ENCODE measurements around the gene ACTL10. TPM values are rescaled to one million over a fixed set of nuclear protein-coding genes. Genes with fewer than 3 reads are reported as not detected.
A peak's percentile ranks its signal among the peaks of the same experiment; 100 is the strongest.

ACTL10 gene
- polyA plus RNA-seq, 1 donor, result 0.32 TPM

DNA sequence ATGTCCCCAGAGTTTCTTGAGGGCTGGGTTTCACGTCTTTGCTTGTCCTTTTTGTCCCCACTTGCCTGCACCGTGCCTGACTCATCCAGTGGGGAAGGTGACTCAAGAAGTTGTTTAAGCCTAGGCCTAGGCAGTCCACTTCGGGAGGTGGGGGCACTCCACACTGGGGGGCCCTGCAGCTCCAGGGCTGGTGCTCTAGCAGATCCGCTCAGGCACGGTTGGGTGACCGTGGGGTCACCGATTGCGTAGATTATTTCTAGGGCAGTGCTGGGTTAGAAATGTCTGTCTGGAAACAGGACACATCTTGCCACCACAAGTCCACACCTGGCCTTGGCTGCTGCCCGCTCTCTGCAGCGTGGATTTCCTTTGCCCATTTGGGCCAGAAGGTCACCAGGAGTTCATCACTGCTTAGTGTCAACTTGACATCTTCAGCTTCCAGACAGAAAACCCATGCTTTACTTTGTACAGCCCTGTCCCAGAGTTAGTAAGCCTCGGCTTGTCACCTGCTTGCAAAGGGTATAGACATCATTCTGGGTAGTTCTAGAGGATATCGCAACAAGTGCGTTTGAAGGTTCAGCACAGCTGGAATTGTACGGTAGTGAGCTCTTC is 18.2 kb upstream of the ACTL10 start:
- DNase-seq, result no peak

DNA sequence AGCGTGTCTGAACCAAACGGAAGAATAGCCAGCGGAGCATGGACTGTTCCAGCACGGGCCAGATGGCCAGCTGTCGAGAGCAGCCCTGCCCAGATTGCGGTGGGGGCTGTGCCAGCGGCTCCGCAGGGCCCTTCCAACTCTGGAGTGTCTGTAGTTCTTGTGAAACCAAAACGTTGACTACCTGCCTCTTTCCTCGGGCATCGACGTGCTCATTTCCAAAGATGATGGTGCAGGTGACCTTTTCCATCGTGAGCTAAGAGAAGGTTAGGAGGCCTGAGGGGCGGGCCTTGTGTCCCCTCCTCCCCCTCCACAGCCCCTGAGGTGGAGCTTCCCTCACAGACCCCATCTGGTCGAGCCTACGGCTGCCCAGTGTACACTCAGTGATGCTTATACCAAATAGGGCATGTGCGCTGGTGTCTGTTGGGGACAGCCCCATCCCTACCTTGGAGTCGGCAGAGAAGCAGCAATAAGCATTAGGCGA is 17.5 kb upstream of the ACTL10 start:
- no peak for DNase-seq

DNA sequence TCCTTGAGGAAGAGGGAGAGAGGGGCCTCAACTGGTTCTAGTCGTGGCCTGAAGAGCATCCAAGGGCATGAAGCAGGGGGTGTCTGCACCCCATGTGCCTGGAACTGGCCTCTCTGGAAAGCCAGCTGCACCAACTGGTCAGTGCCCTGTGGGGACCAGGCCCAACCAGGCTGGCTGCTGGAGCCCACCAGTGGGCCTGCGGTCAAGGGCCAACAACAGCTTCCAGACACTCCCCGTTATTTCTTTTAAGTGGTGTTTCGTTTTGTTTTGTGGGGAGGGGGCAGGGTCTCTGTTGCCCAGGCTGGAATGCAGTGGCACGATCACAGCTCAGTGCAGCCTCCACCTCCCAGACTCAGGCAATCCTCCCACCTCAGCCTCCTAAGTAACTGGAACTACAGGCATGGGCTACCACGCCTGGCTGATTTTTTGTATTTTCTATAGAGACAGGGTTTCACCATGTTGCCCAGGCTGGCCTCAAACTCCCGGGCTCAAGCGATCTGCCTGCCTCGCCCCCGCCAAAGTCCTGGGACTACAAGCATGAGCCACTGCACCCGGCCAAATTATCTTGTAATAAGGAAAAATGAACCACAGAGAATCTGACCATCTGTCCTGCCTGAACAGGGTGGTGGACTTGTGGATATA is 16.5 kb upstream of the ACTL10 start:
- DNase-seq, result no peak

DNA sequence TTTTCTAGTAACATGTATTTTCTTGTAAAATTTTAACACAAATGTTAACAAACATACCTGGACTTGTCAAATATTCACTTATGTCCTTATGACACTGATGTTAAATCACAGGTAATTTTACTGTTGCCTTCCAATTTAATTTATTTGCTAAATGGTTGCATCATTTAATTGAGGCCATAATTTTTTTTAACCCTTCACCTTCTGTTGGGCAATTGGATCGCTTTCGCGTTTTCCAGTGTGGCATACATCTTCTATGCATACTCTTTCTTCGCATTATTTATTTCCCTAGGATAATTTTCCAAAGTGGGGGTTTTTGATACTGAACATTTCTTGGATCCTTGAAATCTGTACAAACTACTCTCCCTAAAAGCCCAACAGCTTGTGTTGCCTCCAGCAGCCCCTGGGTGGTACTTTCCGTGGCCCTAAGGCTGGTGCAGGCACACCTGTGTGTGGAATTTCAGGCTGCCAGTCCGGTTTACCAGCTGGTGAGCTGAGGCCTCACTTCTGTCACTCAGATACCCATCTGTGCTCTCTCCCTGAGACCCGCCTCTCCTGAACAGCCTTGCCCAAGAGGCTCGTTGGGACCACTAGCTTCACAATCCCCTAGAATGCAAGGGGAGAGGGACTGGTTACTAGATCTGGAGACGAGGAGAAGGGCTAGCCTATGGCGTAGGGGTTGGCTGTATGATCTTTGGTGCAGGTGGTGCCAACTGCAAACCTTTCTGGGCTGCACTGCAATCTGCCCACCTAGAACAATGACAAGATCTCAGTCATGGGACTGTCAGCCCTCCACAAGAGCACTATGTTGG is 15.8 kb upstream of the ACTL10 start:
- no peak for DNase-seq

DNA sequence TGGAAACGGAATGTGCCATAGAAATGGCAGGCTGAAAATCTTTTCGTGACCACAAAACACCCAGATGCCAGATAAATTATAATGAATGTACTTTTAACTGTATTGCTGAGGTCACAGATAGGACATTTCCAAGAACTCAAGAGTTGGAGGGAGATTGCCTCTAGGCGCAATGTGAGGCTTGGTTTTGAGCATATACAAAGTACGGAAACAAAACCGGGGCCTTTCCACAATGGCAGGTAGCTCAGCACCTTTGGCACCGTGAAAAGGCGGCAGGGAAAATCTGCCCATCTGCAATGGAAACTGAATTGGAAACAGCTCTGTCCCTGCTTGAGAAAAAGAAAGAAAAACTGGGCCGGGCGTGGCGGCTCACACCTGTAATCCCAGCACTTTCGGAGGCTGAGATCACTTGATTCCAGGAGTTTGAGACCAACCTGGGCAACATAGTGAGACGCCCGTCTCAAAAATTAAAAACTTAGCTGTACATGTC is 15.1 kb upstream of the ACTL10 start:
- DNase-seq, result no peak

DNA sequence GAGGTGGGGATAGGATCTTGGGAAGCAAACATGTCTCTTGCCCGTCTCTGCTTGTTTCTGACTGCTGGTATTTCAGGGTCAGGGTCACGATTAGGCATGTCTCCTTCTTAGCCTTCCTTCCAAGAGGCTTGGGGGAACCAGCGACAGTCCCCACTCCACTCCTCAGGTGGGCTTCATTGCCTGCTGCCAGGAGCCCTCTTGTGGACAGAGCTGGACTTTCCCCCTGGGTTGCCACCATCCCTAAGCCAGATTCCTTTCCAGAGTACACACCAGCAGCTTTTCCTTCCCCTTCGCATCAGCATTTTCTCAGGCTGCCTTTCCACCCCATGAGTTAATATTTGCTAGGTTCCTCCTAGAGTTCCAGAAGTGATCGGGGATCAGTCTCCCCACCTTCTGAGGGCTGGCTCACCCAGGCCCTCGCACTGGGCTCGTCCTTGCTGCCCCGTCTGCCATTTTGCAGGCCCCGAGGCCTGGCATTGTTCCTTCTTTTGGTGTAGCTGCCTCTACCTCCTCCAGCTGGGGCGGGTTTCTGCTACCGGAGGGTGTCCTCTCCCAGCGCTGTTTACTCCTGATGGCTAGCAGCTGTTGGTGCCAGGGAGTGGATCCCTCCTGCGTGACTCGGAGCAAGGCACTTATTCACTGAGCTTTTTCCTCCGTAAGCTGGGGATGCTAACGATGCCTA is 13.4 kb upstream of the ACTL10 start:
- peak; percentile 74 for DNase-seq

DNA sequence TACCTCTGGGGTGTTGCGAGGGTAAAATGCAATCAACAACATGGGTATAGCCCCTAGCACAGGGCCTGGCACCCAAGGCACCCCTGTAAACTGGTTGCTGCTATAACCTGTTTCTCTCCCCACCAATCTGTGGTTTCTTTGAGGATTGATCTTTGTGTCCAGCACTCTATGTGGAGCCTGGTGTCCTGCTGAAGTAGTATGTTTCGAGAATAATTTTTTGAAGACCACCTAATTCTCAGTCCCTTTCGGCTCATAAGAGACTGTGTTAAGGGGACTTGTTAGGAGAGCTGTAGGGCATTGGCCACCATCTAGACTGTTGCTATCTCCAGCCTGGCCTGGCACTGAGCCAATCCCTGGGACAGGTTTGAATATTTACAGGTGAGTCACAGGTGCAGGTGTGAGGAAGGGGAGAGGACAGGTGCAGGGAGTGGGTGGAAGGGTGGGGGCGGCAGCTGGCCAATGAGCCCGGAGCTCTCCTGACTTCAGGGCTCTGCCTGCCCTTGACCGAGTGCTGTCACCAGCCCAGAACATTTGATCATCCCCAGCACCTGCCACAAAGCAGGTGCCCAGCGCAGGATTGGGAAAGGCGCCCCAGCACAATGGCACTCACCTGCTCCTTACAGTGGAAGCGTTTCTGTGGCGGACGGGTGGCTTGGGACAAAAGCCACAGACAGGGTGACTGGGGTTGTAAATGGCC is 12.7 kb upstream of the ACTL10 start:
- DNase-seq, result no peak

DNA sequence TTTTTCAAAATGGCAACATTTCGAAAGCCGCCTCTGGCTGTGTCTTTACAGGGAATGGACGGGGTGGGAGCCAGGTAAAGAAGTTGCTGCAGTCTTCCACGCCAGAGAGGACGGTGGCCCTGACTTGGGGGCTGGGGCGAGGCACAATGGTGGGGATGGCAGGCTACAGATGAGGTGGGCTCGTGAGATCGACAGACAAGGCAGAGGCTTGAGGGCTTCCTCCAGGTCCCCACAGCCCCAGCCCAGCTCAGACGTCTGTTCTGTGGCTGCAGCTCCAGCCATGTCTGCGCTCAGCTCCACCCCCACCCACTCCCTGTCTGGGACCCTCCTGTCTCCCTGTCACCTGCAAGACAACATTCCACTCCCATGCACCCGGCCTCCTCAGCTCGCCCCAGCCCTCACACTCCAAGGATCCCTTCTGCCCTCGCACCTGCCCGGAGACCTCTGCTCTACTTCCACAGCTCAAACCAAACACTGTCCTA is 12.0 kb upstream of the ACTL10 start:
- no peak for DNase-seq

DNA sequence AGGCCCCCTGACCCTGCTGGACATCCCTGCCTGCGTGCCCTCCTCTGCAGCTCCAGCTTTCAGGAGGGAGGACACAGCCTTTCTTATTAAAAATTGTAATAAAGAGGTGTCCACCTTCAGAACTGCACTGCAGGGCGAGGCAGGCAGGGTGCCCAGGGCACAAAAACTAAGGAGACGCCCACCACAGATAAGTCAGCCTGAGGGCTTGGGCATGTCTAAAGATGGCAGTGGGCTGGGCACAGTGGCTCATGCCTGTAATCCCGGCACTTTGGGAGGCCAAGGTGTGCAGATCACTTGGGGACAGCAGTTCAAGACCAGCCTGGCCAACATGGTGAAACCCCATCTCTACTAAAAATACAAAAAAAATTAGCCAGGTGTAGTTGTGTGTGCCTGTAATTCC is 11.6 kb upstream of the ACTL10 start:
- DNase-seq, result no peak

DNA sequence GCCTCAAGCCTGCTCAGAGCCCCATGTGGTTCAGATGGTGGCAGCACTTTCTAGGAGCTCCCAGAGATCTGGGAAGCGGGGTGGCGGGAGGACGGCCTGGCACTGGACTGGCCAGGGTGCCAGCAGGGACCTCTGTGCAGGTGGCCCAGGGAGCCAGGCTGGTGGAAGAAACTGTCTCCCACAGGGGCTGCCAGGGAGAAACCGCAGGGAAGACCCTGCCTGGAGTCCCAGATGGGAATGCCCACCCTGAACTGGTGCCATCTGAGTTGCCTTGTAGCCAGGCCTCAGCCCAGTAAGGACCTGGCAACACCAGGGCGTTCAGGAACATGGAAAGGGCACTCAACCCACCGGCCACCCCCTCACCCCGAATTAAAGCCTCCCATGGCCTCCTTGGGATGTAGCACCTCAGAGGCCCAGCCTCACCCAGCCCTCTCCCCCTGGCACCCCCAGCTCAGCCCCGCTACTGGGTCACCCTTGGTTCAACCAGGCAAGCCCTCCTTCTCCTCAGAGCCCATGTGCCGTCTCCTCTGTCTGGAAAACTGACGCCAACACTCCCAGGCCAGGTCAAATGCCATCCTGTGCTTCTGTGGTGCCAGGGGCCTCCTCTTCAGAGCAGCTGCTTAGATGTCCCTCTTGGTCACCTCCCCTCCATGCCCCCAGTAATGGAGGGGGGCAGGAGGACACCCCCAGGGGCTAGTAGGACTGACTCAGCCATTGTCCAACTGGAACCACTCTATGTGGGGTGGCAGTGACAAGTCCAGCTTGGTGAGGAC is 10.5 kb upstream of the ACTL10 start:
- DNase-seq, result no peak

DNA sequence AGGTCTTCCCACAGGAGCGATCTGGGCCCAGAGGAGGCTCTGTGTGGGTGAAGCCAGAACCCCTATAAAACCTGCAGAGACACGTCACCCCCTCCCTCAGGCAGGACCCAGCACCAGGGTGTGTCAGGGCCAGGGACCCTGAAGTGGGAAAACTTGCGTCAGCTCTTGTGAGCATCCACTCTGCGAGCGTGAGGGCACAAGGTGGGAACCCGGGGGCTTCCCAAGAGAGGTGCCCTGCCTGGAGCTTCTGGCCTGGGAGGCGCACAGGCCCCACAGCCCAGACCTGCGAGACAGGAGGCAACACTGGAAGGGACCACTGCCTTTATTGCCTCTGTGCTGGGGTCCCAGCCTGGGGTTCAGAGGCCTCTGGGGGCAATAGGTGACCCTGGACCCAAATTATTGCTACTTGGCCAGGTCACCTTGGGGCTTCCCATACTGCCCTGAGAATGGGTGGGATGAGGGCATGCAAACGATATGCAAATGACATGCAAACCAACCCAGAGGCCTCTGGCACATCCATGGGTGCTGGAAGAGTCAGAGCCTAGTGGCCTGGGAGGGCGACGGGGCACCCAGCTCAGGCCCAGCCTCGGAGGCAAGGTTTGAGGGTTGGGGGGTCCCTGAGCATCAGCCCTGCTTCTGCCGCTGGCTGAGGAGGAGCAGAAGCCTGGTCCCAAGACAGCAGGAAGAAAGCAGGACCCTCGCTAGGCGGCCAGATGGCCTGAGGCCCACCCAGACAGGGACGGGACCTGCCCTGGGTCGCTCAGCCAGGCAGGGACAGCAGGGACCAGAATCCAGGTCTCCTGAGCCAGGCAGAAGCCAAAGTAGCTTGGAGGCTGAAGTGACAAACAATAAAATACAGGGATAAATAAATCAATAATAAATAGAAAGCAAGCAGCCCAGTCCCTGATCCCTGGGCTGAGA is 9.7 kb upstream of the ACTL10 start:
- DNase-seq, result no peak

DNA sequence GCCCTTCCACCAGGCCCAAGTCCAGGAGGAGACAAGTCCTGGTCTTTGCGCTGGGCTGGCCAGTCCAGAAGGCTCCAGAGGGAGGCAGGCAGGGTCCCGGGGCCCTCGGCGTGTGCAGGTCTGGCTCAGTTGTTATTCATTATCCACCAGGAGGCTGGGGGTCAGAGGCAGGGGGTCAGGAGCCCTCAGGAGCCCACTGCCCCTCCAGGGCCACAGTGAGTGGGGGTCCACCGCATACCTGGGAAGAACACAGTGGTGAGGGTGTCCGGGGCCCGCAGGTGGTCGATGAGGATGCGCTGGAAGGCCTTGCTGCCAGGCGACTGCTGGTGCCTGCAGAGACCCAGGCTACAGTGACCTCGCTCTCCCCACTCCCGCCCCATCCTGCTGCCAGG is 9.0 kb upstream of the ACTL10 start:
- no peak for DNase-seq

DNA sequence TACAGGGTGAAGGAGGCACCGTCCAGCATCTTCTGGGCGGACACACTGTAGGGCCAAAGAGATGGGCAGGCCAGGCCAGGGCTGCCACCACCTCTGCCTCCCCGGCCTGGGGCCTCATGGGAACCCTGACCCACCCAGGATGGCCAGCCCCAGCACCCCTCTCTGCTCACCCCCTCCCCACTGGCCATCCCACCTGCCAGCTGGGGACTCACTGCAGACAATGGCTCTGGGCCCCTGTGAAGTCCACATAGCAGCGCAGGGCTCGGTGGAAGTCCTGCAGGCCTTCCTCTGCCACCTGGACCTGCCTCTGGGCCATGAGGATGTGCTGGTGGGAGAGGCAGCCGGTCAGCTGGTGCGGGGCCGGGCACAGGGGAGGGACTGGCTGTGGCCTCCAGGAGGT is 8.2 kb upstream of the ACTL10 start:
- no peak for DNase-seq

DNA sequence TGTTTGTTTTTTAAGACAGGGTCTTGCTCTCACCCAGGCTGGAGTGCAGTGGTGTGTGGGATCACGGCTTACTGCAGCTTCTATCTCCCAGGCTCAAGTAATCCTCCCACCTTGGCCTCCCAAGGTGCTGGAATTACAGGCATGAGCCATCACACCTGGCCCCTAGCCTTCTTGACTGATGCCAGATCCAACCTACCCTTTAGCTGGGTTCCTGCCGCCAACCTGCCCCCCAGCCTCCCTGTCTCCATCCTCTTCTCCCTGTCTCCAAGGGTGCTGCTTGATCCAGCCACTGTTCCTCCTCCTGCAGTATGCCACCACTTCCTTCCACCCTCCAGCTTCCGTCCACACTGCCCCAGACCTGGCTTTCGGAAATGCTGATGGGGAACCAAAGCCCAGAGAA is 7.8 kb upstream of the ACTL10 start:
- no peak for DNase-seq

DNA sequence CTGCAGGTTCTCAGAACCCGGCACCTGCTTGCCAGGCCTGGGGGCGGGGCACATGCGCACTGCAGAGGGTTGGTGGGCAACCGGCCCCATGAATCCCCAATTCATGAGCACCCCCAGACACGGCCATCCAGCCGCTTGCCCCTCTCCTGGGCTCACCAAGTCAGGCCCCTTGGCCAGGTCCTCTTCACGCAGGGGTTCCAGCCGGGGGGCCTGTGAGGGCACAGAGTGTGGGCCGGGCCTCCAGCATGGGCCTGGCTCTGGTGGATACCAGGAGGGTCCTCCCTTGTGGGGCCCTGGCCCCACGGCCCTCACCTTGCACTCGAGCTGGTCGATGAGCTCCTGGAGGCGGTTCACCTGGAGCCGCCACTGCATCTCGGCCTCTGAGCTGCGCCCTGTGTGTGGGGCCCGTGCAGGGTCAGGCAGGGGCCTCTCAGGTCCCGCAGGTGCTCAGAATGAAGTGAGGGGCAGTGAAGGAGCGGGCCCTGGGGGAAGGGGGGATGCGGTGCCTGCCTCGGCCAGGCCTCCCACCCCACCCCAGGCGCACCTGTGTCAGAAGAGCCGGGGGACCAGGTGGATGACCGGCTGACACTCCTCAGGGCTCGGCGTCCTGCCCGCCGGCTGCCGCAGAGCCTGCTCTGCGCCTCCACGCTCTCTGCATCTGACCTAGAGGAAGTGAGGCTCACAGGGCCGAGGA is 7.3 kb upstream of the ACTL10 start:
- DNase-seq, result no peak

DNA sequence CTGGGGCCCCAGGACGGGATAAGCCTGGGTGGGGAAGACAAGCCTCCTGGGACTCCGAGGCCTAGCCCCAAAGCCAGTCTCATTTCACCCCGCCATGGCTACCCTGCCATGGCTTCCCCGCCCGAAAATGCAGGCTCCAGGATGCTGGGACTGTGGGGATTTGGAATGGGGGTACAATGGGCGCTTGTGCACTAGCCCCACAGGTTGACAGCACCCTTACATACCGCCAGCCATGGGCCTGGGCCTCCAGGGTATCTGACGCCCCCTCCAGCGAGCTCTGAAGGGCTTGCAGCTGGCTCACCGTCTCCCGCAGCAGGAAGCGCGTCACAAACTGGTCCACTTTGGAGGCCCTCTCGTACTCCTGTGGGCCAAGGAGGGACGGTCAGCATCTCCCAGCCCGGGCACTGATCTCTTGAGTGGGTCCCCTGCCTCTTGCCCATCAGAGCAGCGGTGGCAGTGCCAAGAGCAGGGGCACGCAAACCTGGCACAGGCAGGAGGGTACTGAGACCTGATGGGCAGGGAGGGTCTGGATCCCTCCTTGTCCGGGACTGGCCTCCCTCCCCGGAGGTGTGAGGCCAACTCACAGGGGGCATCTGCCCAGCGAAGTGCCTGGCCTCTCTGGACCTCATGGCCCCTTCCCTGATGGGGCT is 6.6 kb upstream of the ACTL10 start:
- DNase-seq, result no peak

DNA sequence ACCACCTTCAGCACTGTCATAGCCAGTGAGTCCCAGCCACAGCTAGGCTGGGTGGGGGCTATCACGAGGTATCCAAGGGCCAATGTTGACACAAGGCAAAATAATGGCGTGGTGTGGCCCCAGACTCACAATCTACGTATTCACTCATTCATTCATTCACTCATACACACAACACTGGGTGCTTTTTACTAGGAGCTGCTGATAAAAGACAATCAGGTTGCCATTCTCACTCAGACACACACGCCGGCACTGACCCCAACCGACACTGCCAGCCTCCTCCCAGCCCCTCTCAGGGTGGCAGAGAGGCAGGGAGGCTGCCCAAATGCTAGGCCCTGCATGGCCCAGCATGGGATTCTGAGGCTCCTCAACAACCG is 6.1 kb upstream of the ACTL10 start:
- DNase-seq, result no peak

DNA sequence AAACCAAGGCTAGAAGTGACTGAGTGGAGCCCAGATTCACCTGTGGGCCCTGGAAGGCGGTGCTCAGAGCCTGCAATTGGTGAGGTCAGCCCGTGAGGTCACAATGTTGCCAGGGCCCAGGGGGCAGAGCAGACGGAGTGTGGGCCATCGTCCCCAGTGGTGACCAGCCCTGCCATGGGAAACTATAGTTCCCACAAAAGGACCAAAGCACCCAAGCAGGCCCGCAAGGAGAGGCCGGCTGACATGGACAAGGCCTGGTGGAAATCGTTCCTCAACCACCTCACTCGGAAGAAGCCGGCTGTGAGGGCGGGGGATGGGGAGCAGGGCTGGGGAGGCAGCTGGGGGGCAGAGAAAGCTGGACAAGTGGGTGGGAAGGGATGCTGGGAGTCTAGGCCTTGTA is 4.6 kb upstream of the ACTL10 start, which contains the start of gene C20orf144:
Gene C20orf144 (plus strand): TSS at position 156 of the 400 bp plus-strand sequence. CDS start 19 bp downstream, at position 175.
- DNase-seq, result no peak

Measured in left kidney (tissue), 2 donors.